ENCODE data around the gene WIPI1.
"Not testable (repeated sequence)": the region's sequence is repeated elsewhere in the genome, so short reads cannot be mapped to it uniquely, and the experiment has no call there.

Gene WIPI1

DNA sequence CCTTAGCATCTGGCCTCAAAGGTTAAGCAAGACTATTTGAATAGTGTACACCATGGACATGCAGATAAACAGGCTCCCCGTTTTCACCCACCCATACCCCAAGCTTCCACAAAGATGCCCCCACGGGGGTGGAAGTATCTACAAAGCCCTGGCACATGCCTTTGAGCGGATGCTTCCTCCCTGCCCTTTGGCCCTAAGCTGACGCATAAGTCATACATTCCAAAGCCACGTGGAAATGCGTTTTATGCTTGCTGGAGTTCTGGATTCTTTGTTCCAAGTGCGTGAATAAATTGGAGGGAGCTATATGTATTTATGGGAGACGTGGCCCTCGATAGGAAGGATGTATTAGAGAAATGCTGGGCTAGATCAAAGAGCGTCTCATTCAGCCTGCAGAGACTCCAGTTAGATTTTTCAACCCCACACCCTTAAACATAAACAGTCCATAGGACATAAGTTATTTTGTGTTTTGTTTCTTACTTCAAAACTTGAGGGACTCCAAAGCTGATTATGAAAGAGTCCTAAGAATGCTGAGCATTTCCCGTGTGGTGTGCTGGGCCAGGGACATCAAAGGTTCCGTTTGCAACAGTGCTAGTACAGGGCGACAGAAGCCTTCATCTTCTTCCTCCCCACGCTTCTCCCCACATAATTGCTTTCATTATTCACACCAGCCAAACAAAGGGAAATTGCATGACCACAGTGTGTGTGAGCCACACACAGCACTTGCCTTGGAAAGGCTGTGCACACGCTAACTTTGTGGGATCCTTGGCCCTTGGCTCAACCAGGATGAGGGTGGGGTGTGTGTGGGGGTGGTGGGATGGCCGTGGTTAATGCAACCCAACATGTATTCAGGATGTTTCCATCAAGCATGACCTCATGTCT, 73.6 kb downstream of the WIPI1 start:
- DNase-seq = peak; percentile 53

DNA sequence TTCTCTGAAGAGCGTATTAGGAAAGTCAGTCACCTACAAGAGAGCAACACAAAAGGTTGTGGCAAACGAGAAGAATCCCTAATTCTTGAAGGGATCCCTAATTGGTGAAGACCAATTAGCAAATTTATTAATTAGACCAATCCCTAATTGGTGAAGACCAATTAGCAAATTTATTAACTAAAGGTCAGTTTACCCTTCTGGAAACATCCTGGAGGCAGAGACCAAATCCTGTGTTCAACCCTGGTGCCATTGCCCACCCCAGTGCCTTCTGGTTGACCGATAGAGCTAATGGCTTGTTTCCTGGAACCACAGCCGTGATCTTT, 74.2 kb downstream of the WIPI1 start:
- no peak for DNase-seq

DNA sequence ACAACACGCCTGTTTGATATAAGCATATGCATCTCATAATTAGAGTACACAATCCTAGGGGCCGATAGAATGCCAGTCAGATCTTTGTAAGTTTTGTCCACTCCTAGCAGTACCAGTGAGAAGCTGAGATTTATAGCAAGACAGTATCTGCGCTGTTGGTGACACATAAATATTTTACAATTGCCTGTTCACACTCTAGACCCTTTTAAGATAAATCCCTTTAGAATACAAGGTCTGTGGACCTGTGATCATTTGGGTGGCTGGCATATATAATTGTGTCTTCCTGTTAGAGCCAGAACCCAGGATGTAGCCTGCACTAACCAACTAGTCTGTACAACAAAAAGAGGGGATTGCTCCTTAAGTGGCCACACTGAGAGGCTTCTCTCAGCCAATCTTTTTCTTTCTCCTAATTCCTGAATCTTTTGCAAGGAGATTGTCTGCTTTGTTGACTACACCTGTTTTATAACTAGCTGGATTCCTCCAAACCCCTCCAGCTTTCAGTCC, 74.7 kb downstream of the WIPI1 start:
- no peak for DNase-seq

DNA sequence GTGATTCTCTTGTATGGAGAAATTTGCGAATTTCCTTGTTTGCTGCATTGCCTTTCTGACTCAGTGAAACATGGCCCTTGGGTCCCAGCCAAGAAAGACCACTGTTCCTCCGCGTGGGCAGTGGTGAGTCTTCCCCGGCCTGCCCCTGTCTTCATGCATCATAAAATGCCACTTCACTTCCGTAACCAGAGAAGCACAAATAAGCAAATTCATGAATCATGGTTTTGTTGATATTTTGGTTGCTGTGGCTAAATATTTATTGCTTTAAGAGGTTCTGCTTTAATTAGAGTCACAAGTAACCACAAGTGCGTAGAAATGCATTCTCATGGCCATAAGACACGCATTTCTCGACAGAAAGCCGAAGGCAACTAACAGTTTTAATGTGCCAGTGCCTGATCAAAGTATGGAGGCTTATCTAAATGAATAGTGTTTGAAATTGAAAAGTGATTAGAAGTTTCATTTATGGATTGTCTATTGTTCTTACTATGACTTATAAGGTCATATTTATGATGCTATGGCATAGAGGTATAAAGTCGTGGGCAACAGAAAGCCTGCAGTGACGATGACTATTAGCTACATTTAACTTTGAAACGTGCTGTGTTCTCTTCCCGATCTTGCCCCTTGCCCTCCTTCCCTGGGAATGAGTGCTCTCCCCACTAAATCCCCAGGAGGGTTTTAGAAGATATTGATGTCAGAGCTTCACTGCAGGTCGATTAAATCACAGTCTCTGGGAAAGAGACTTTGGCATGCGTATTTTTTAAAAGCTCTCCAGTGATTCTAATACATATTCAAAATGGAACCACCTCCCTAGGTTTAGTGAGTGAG, 76.0 kb downstream of the WIPI1 start:
- DNase-seq = no peak

DNA sequence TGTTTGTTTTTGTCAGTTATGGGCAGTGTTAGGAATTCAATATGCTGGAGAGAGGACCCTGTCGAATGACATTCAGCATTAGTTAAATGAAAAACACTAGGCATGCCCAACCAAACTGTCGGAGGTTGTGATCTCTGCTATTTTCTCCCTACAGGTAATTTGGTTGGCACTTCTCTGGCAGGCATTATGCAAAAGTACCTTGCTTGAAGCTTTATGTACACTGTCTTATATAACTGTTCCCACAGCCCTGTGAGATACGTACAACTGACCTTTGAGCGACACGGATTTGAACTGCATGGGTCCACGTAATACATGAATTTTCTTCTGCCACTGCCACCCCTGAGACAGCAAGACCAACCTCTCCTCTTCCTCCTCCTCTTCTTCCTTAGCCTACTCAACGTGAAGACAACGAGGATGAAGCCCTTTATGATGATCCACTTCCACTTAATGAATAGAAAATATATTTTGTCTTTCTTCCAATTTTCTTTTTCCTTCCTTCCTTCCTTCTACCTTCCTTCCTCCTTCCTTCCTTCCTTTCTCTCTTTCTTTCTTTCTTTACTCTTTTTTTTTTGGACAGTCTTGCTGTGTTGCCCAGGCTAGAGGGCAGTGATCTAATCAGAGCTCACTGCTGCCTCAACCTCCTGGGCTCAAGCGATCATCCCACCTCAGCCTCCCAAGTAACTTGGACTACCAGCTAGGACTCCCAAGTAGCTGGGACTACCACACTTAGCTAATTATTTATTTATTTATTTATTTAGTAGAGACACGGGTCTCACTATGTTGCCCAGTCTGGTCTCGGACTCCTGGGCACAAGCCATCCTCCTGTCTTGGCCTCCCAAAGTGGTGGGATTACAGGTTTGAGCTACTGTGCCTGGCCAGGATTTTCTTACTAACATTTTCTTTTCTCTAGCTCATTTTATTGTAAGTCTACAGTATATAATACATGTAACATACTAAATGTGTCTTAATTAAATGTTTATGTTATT, 77.3 kb downstream of the WIPI1 start:
- no peak for DNase-seq

DNA sequence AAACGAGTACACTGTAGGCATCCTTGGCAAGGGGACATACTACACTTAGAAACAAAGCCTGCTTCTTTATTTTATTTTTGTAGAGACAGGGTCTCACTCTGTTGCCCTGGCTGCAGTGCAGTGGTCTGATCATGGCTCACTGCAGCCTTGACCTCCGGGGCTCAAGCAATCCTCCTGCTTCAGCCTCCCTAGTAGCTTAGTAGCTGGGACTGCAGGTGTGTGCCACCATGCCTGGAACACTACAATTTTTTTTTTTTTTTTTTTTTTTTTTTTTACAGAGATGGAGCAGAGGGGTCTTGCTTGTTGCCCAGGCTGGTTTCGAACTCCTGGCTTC, 78.2 kb downstream of the WIPI1 start:
- DNase-seq = no peak

DNA sequence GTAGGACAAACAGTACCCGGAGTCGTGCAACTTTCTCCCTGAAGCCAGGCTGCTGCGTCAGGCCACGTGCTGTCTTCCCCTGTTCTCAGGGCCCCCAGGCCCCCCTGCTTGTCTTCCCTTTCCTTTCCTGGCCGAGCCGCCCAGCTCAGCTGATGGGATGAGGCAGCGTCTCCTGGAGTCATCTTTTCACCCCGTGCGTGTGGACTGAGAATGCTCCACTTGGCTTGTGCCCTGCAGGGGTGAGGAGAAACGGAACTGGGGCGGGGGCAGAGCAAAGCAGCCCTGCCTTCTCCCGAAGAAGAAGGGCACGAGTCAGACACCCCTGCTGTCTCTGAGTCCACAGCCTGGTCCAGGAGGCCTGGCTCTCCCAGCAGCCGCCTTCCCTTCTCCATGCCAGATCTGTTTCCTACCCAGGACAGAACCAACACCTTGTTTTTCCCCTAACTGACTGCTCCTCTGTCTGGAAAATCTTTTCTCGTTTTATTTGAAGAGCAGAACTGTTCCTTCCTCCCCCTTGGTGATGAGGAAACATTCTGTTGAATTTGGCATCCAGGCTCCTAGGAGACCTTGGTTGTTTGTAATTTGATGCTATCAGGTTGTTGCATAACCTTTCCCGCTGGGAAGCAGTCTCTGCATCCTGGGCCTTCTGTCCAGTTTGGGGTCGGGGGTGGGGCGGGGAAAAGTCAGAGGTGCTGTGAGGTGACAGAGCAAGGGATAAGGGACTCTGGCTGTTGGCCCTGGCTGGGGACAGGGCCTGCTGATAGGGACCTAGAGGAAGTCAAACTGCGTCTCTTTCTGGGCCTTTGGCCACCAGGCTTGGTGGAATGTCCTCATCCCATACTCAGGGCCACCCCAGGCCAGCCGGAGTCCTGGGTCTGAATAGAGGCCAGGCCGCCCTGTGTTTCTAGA, 78.8 kb downstream of the WIPI1 start:
- DNase-seq = peak; percentile 86

DNA sequence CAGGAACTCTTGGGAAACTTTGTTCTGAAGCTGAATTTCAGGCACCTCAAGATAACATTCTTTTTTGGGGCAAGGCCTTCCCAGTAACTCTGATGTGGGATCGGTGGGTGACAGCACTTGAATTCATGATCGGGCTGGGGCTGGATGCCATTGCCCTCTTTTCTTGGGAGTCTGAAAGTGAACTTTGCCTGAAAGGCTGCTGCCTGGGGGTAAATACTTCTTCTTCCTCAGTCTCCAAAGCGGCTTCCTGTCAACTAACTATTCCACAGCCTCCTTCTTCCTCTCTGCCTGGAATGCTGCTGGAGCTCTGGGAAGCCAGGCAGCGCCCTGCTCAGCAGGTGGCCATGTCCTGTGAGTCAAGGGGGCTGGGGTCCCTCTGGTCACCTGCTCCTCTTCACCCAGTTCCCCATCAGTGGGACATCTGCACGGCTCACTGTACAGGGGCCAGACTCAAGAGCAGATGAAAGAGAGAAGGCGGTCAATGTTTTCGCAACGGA, 79.5 kb downstream of the WIPI1 start:
- no peak for DNase-seq

DNA sequence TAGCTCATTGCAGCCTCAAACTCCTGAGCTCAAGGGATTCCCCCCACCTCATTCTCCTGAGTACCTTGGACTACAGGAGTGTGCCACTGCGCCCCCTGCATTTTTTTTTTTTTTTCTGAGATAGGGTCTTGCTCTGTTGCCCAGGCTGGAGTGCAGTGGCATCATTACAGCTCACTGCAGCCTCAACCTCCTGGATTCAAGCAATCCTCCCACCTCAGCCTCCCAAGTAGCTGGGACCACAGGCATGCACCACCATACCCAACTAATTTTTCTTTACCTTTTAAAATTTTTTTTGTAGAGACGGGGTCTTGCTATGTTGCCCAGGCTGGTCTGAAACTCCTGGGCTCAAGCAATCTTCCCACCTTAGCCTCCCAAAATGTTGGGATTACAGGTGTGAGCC, 81.1 kb downstream of the WIPI1 start:
- DNase-seq = not testable (repeated sequence)

DNA sequence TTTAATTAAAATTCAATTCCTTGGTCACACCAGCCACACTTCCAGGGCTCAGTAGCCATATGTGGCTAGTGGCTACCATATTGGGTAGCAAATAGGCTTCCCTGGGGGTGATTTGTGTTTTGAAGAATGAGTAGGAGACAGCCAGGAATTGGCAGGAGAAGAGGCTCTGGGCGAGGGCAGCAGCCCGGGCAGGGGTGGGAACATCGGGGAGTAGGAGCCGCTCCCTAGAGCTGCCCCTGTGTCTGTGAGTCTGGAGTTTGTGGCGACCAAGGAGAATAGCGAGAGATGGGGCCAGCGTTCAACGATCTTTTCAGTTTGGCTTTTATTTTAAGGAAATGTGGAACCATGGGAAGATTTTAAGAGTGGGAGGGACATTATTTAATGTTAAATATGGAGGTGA, 81.7 kb downstream of the WIPI1 start:
- no peak for DNase-seq
